ENCODE data around the gene COL4A2.

Gene COL4A2

DNA sequence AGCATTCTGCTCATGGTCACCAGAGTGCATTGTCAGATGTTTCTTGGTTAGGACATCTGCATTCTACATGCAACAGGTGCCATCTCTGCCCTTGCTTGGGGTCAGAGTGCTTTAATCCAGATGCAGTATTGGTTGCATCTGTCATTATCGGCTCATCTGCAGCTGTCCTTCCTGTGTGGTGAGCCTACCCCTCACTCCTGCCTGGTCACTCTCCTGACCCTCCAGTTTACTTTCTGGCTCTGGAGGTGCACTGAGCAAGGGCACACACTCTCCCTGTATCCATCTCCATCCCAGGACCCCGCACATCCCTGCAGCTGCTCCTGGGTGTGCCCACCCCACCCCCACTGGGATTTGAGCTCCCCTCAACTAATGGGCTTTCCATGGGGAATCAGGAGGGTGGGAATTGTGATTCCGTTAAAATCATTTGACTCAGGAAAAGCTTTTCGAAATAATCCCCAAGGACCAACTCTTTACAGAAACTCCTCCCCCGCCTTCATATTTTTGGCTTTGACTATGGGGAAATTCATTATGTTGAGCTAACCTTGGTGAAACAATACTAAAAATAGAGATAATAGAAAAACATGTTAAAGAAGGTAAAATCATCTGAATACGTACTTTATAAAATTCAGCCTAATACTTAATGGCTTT, 70.2 kb downstream of the COL4A2 start:
- Histone ChIP-seq H3K4me1 (ENCODE audit: control insufficient read depth, insufficient read depth, low read length) (peaks cover 5% of the 10 kb centered on the region), H3K9me3 (ENCODE audit: control insufficient read depth, insufficient read depth, low read length) (no peaks in the 10 kb centered on the region), H3K9ac (ENCODE audit: low read depth, low read length) (no peak overlapping the region), H3K4me3 (ENCODE audit: low read depth, low read length) (no peak overlapping the region), H3K27me3 (ENCODE audit: control insufficient read depth, insufficient read depth, low read length) (no peaks in the 10 kb centered on the region), H3K36me3 (ENCODE audit: control insufficient read depth, insufficient read depth, low read length) (no peaks in the 10 kb centered on the region)

DNA sequence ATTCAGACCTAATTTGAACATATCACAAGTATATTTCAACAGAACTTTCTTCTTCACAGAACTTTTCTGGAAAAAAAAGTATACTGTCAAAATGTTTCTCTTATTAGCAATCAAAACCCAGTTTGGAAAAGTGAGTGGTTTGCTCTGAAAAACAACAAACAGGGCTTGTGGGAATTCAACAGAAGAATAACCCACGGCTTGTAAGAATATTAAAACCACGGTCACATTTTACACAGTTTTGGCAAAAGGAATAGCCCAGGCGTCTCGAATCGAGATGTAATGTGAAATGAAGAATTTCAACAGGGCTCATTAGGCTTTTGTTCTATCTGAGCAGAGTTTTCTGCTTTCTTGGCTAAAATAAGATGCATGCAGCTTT, 70.7 kb downstream of the COL4A2 start:
- H3K4me3 ChIP-seq (ENCODE audit: low read depth, low read length), result no peak overlapping the region
- H3K4me1 ChIP-seq (ENCODE audit: control insufficient read depth, insufficient read depth, low read length), result peaks cover 5% of the 10 kb centered on the region
- H3K27me3 ChIP-seq (ENCODE audit: control insufficient read depth, insufficient read depth, low read length), result no peaks in the 10 kb centered on the region
- H3K9me3 ChIP-seq (ENCODE audit: control insufficient read depth, insufficient read depth, low read length), result no peaks in the 10 kb centered on the region
- H3K9ac ChIP-seq (ENCODE audit: low read depth, low read length), result no peak overlapping the region
- no peaks in the 10 kb centered on the region for H3K36me3 ChIP-seq (ENCODE audit: control insufficient read depth, insufficient read depth, low read length)

DNA sequence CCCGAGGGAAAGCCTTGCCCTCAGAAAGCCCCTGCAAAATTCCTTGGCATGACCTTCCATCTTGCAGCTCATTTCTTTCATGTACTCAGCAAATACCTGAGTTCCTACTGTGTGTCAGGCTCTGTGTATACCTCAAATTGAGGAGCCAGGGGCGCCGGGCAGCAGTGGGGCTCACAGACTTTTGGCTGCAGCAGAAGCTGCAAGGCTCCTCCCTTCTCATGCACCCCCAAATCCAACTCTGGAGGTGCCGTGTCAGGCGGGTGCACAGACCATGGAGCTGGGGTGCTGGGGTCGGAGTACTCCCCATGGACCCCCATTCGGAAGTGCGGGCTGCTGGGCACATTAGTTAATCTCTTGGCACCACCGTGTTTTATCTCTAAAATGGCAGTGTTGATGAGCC, 72.3 kb downstream of the COL4A2 start:
- Histone ChIP-seq H3K4me1 (ENCODE audit: control insufficient read depth, insufficient read depth, low read length) (peaks cover 5% of the 10 kb centered on the region), H3K4me3 (ENCODE audit: low read depth, low read length) (no peak overlapping the region), H3K9ac (ENCODE audit: low read depth, low read length) (no peak overlapping the region), H3K36me3 (ENCODE audit: control insufficient read depth, insufficient read depth, low read length) (no peaks in the 10 kb centered on the region), H3K27me3 (ENCODE audit: control insufficient read depth, insufficient read depth, low read length) (no peaks in the 10 kb centered on the region), H3K9me3 (ENCODE audit: control insufficient read depth, insufficient read depth, low read length) (no peaks in the 10 kb centered on the region)

- H3K36me3 ChIP-seq (ENCODE audit: control insufficient read depth, insufficient read depth, low read length), result no peaks in the 10 kb centered on the region
- H3K9ac ChIP-seq (ENCODE audit: low read depth, low read length), result no peak overlapping the region
- peaks cover 5% of the 10 kb centered on the region for H3K4me1 ChIP-seq (ENCODE audit: control insufficient read depth, insufficient read depth, low read length)
- no peak overlapping the region for H3K4me3 ChIP-seq (ENCODE audit: low read depth, low read length)
- H3K9me3 ChIP-seq (ENCODE audit: control insufficient read depth, insufficient read depth, low read length), result no peaks in the 10 kb centered on the region
- H3K27me3 ChIP-seq (ENCODE audit: control insufficient read depth, insufficient read depth, low read length), result no peaks in the 10 kb centered on the region
These were observed 72.8 kb downstream of the COL4A2 start for GRCh38 chr13:110379905-110380341.

DNA sequence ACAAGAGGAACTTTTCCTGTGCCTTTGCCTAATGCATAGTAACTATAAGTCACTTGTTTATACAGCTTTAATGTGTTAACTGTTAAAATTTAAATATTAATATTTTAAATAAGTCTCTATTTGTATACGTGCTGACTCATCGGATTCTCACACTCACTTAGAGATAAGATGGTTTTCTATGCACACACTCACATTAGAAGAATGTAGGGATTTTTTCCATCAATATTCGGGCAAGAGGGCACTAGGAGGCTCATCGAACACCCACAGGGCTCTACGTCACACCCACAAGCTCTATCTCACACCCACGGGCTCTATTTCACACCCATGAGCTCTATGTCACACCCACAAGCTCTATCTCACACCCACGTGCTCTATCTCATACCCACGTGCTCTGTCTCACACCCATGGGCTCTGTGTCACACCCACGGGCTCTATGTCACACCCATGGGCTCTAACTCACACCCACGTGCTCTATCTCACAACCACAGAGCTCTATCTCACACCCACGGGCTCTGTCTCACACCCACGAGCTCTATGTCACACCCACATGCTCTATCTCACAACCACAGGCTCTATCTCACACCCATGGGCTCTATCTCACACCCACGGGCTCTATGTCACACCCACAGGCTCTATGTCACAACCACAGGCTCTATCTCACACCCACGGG, 73.4 kb downstream of the COL4A2 start:
- H3K9me3 ChIP-seq (ENCODE audit: control insufficient read depth, insufficient read depth, low read length), result no peaks in the 10 kb centered on the region
- H3K9ac ChIP-seq (ENCODE audit: low read depth, low read length), result no peak overlapping the region
- no peaks in the 10 kb centered on the region for H3K36me3 ChIP-seq (ENCODE audit: control insufficient read depth, insufficient read depth, low read length)
- H3K27me3 ChIP-seq (ENCODE audit: control insufficient read depth, insufficient read depth, low read length), result no peaks in the 10 kb centered on the region
- H3K4me1 ChIP-seq (ENCODE audit: control insufficient read depth, insufficient read depth, low read length), result peaks cover 5% of the 10 kb centered on the region
- H3K4me3 ChIP-seq (ENCODE audit: low read depth, low read length), result no peak overlapping the region

GRCh38 chr13:110381029-110381360, 73.9 kb downstream of the COL4A2 start:
- no peak overlapping the region for H3K9ac ChIP-seq (ENCODE audit: low read depth, low read length)
- H3K9me3 ChIP-seq (ENCODE audit: control insufficient read depth, insufficient read depth, low read length), result no peaks in the 10 kb centered on the region
- H3K4me3 ChIP-seq (ENCODE audit: low read depth, low read length), result no peak overlapping the region
- no peaks in the 10 kb centered on the region for H3K36me3 ChIP-seq (ENCODE audit: control insufficient read depth, insufficient read depth, low read length)
- no peaks in the 10 kb centered on the region for H3K27me3 ChIP-seq (ENCODE audit: control insufficient read depth, insufficient read depth, low read length)
- H3K4me1 ChIP-seq (ENCODE audit: control insufficient read depth, insufficient read depth, low read length), result peaks cover 5% of the 10 kb centered on the region

- Histone ChIP-seq H3K9me3 (ENCODE audit: control insufficient read depth, insufficient read depth, low read length) (no peaks in the 10 kb centered on the region), H3K4me1 (ENCODE audit: control insufficient read depth, insufficient read depth, low read length) (peaks cover 5% of the 10 kb centered on the region), H3K9ac (ENCODE audit: low read depth, low read length) (no peak overlapping the region), H3K27me3 (ENCODE audit: control insufficient read depth, insufficient read depth, low read length) (no peaks in the 10 kb centered on the region), H3K36me3 (ENCODE audit: control insufficient read depth, insufficient read depth, low read length) (no peaks in the 10 kb centered on the region), H3K4me3 (ENCODE audit: low read depth, low read length) (no peak overlapping the region)
These were observed 75.1 kb downstream of the COL4A2 start for GRCh38 chr13:110382229-110382628.

- no peaks in the 10 kb centered on the region for H3K36me3 ChIP-seq (ENCODE audit: control insufficient read depth, insufficient read depth, low read length)
- no peak overlapping the region for H3K4me3 ChIP-seq (ENCODE audit: low read depth, low read length)
- H3K4me1 ChIP-seq (ENCODE audit: control insufficient read depth, insufficient read depth, low read length), result peaks cover 7% of the 10 kb centered on the region
- no peak overlapping the region for H3K9ac ChIP-seq (ENCODE audit: low read depth, low read length)
- no peaks in the 10 kb centered on the region for H3K9me3 ChIP-seq (ENCODE audit: control insufficient read depth, insufficient read depth, low read length)
- no peaks in the 10 kb centered on the region for H3K27me3 ChIP-seq (ENCODE audit: control insufficient read depth, insufficient read depth, low read length)
These were observed 75.7 kb downstream of the COL4A2 start for GRCh38 chr13:110382830-110383229.

DNA sequence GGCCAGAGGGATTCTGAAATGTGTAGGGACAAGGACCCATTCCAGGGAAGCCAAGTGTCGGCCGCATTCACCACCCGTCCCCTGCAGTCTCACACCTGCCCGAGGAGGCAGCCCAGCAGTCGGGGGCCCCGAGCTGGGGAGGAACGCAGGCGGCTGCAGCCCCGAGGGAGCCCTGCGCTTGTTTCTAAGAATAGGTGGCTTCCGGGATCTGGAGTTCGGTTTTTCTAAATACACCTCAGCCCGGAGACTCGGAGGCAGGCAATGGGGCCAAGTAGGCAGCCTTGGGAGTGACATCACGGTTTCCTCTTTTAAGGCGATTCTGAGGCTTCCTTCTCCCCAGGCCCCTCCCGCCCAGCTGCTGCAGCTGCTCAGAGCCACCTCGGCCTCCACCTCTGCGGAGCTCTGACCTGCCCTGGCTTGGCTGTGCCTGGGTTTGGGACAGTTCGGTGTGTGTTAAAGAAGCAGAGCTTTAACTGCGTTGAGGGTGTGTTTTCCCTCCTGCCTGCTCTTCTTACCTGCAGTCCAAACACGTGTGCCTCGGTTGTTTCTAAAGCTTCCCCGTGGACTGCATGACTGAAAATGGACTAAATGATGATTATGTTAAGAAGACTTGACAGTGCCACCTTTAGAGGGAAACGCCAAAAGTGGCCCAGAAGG, 80.5 kb downstream of the COL4A2 start:
- Histone ChIP-seq H3K27me3 (ENCODE audit: control insufficient read depth, insufficient read depth, low read length) (no peaks in the 10 kb centered on the region), H3K9me3 (ENCODE audit: control insufficient read depth, insufficient read depth, low read length) (no peaks in the 10 kb centered on the region), H3K4me3 (ENCODE audit: low read depth, low read length) (no peak overlapping the region), H3K9ac (ENCODE audit: low read depth, low read length) (no peak overlapping the region), H3K36me3 (ENCODE audit: control insufficient read depth, insufficient read depth, low read length) (peaks cover 9% of the 10 kb centered on the region), H3K4me1 (ENCODE audit: control insufficient read depth, insufficient read depth, low read length) (peaks cover 8% of the 10 kb centered on the region)

- Histone ChIP-seq H3K4me1 (ENCODE audit: control insufficient read depth, insufficient read depth, low read length) (peaks cover 8% of the 10 kb centered on the region), H3K27me3 (ENCODE audit: control insufficient read depth, insufficient read depth, low read length) (no peaks in the 10 kb centered on the region), H3K9ac (ENCODE audit: low read depth, low read length) (no peak overlapping the region), H3K36me3 (ENCODE audit: control insufficient read depth, insufficient read depth, low read length) (peaks cover 9% of the 10 kb centered on the region), H3K9me3 (ENCODE audit: control insufficient read depth, insufficient read depth, low read length) (no peaks in the 10 kb centered on the region), H3K4me3 (ENCODE audit: low read depth, low read length) (no peak overlapping the region)
These were observed 81.2 kb downstream of the COL4A2 start for GRCh38 chr13:110388108-110388943.

DNA sequence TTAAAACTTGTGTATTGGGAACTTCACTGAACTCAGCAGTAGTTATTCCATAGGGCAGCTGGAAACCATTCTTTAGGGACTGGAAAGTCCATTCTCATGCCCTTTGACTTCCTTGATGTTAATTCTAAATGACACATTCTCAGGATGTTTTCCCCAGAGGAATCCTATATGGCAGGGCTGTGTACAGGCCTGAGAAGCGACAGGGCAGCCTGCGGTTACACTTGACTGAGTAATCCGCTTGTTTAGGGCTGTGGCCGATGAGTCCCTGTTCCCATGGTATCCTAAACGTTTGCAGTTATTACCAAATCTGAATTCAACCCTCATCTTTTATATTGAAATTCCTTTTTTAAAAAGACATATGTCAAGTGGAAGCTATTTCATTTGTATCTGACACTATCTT, 83.5 kb downstream of the COL4A2 start:
- no peaks in the 10 kb centered on the region for H3K9me3 ChIP-seq (ENCODE audit: control insufficient read depth, insufficient read depth, low read length)
- no peak overlapping the region for H3K9ac ChIP-seq (ENCODE audit: low read depth, low read length)
- H3K36me3 ChIP-seq (ENCODE audit: control insufficient read depth, insufficient read depth, low read length), result peaks cover 9% of the 10 kb centered on the region
- H3K27me3 ChIP-seq (ENCODE audit: control insufficient read depth, insufficient read depth, low read length), result no peaks in the 10 kb centered on the region
- peaks cover 8% of the 10 kb centered on the region for H3K4me1 ChIP-seq (ENCODE audit: control insufficient read depth, insufficient read depth, low read length)
- H3K4me3 ChIP-seq (ENCODE audit: low read depth, low read length), result no peak overlapping the region

Data from iPS-15b (cell line).